ENCODE data around the gene NRG2. TPM values are rescaled to one million over a fixed set of nuclear protein-coding genes. Genes with fewer than 3 reads are reported as not detected.

The NRG2 gene
- total RNA-seq, 1 donor from 2014 or later: 0.81 TPM

- Mint-ChIP-seq H3K27me3 (ENCODE audit: unreplicated experiment) (peaks cover 2% of the 10 kb centered on the region), H3K27ac (ENCODE audit: unreplicated experiment) (no peak overlapping the region), H3K9me3 (ENCODE audit: unreplicated experiment) (peaks cover 1% of the 10 kb centered on the region), H3K36me3 (ENCODE audit: unreplicated experiment) (no peaks in the 10 kb centered on the region), H3K4me1 (ENCODE audit: low read depth, unreplicated experiment) (no peaks in the 10 kb centered on the region), H3K4me3 (ENCODE audit: unreplicated experiment) (no peak overlapping the region)
- no peak for DNase-seq
- TF ChIP-seq, protein P1, sequence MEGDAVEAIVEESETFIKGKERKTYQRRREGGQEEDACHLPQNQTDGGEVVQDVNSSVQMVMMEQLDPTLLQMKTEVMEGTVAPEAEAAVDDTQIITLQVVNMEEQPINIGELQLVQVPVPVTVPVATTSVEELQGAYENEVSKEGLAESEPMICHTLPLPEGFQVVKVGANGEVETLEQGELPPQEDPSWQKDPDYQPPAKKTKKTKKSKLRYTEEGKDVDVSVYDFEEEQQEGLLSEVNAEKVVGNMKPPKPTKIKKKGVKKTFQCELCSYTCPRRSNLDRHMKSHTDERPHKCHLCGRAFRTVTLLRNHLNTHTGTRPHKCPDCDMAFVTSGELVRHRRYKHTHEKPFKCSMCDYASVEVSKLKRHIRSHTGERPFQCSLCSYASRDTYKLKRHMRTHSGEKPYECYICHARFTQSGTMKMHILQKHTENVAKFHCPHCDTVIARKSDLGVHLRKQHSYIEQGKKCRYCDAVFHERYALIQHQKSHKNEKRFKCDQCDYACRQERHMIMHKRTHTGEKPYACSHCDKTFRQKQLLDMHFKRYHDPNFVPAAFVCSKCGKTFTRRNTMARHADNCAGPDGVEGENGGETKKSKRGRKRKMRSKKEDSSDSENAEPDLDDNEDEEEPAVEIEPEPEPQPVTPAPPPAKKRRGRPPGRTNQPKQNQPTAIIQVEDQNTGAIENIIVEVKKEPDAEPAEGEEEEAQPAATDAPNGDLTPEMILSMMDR (IDR thresholded peaks at IDR 0.05; ENCODE audit: partially characterized antibody, unreplicated experiment): no peak
Observed at GRCh38 chr5:140027807-140028206, 15.3 kb downstream of the NRG2 start.

GRCh38 chr5:140025736-140026135, 17.4 kb downstream of the NRG2 start:
- Mint-ChIP-seq H3K9me3 (ENCODE audit: unreplicated experiment) (peaks cover 1% of the 10 kb centered on the region), H3K4me1 (ENCODE audit: low read depth, unreplicated experiment) (no peaks in the 10 kb centered on the region), H3K36me3 (ENCODE audit: unreplicated experiment) (no peaks in the 10 kb centered on the region), H3K27me3 (ENCODE audit: unreplicated experiment) (peaks cover 2% of the 10 kb centered on the region), H3K4me3 (ENCODE audit: unreplicated experiment) (no peak overlapping the region), H3K27ac (ENCODE audit: unreplicated experiment) (no peak overlapping the region)
- TF ChIP-seq, protein P1 (IDR thresholded peaks at IDR 0.05; ENCODE audit: partially characterized antibody, unreplicated experiment): no peak
- DNase-seq: no peak

DNA sequence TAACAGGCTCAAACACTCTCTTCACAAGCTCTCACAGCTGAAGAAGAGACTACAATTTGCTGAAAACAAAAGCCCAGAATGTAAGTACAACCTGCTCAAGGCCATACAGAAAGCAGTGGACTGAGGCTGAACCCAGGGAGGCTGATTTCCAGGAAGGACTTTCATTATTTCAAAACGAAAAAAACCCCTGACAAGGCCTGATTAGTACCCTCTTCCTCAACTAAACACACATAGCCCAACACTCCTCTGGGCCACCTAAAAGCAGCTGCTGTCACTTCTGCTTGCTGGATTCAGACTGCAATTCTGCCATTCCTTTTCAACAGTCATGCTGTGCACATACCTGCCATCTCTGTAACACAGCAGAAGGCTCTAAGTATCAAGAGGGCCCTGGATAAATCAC, 18.2 kb downstream of the NRG2 start:
- DNase-seq: no peak
- Mint-ChIP-seq H3K27ac (ENCODE audit: unreplicated experiment) (no peak overlapping the region), H3K9me3 (ENCODE audit: unreplicated experiment) (peaks cover 1% of the 10 kb centered on the region), H3K36me3 (ENCODE audit: unreplicated experiment) (no peaks in the 10 kb centered on the region), H3K4me1 (ENCODE audit: low read depth, unreplicated experiment) (no peaks in the 10 kb centered on the region), H3K27me3 (ENCODE audit: unreplicated experiment) (peaks cover 2% of the 10 kb centered on the region), H3K4me3 (ENCODE audit: unreplicated experiment) (no peak overlapping the region)
- TF ChIP-seq, protein P1 (IDR thresholded peaks at IDR 0.05; ENCODE audit: partially characterized antibody, unreplicated experiment): no peak

DNA sequence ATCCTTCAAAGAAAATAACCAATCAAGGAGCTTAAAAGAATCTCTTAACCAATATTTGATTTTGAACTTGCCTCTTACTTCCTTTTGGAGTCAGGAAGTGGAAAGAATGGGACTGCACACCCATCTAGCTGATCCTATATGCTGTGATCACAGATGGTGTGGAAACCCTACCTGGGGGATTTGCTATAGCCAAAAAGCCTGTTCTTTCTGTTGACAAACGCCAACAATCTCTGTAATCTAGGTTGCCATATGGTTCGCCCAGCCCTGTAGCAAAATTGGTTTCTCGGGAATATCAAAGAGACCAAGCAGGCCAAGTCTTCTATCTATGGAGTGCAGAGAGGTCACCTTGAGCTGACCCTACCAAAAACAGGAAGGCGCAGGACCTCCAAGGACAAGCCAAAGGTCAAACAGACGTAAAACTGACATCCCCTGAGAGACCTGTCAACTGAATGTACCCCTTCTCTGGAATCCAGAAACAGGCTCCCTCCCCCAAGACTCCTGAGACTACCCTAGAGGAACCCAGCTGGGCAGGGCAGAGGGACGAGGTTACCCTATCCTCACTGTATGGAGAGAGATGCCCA, 19.4 kb downstream of the NRG2 start:
- DNase-seq: no peak
- Mint-ChIP-seq H3K4me1 (ENCODE audit: low read depth, unreplicated experiment) (no peaks in the 10 kb centered on the region), H3K27ac (ENCODE audit: unreplicated experiment) (no peak overlapping the region), H3K9me3 (ENCODE audit: unreplicated experiment) (peaks cover 3% of the 10 kb centered on the region), H3K36me3 (ENCODE audit: unreplicated experiment) (no peaks in the 10 kb centered on the region), H3K4me3 (ENCODE audit: unreplicated experiment) (no peak overlapping the region), H3K27me3 (ENCODE audit: unreplicated experiment) (peaks cover 2% of the 10 kb centered on the region)
- TF ChIP-seq, protein P1 (IDR thresholded peaks at IDR 0.05; ENCODE audit: partially characterized antibody, unreplicated experiment): no peak

DNA sequence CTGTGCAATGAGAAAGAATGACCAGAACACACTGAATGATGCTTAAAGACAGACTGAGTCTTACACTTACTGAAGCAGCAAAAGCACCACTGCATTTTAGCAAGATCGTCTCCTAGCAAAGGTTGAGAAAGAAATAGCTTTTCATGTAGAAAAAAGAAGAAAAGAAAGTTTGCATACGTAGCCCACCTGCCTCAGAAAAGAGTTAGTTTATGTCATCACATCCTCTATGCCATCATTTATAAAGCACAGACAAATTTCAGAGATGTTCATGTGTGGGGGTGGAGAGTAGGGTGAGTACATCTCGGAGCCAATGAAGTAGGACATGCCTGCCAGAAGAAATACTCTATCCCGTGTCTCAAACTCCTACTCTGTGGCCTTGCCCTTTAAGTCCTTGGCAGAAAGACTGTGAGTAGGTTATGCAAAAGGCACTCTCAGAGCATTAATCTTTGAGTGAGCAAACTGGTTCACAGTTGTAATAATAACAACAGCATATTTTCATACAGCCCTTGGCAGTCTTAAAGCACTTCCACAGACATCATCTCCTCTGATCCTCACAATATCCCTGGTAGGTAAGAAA, 22.4 kb downstream of the NRG2 start:
- H3K4me3 Mint-ChIP-seq (ENCODE audit: unreplicated experiment): no peak overlapping the region
- no peak for DNase-seq
- no peak overlapping the region for H3K27ac Mint-ChIP-seq (ENCODE audit: unreplicated experiment)
- no peaks in the 10 kb centered on the region for H3K27me3 Mint-ChIP-seq (ENCODE audit: unreplicated experiment)
- peaks cover 2% of the 10 kb centered on the region for H3K9me3 Mint-ChIP-seq (ENCODE audit: unreplicated experiment)
- H3K36me3 Mint-ChIP-seq (ENCODE audit: unreplicated experiment): no peaks in the 10 kb centered on the region
- TF ChIP-seq, protein P1 (IDR thresholded peaks at IDR 0.05; ENCODE audit: partially characterized antibody, unreplicated experiment): no peak
- H3K4me1 Mint-ChIP-seq (ENCODE audit: low read depth, unreplicated experiment): no peaks in the 10 kb centered on the region
